Measurements from ENCODE around the gene SPACA4. TPM values are rescaled to one million over a fixed set of nuclear protein-coding genes. Genes with fewer than 3 reads are reported as not detected.

SPACA4 gene
- polyA plus RNA-seq, 1 of the 3 experiments (the other 2 are of a cell fraction): not detected

DNA sequence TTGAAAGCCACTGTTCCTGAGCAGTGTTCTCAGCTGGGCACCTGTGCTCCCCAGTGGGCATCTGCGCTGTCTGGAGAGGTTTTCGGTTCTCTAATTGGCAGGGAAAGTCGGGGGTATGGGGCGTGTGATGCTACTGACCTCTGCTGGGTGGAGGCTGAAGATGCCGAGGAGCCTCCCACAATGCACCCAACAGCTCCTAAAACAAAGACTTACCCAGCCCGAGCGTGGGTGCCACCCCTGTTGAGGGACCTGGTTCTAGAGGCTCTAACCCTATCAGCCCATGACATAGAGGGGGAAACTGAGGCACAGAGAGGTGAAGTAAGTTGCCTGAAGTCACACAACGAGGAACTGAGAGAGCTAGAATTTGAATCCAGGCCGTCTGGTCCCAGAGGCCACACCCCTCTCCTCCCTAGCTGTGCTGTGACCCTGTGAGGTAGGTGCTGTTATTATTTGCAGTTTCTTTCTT lies 2.3 kb downstream of the SPACA4 start (continued):
- TF ChIP-seq, protein P1, sequence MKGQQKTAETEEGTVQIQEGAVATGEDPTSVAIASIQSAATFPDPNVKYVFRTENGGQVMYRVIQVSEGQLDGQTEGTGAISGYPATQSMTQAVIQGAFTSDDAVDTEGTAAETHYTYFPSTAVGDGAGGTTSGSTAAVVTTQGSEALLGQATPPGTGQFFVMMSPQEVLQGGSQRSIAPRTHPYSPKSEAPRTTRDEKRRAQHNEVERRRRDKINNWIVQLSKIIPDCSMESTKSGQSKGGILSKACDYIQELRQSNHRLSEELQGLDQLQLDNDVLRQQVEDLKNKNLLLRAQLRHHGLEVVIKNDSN (IDR thresholded peaks at IDR 0.05; ENCODE audit: borderline replicate concordance, low read depth): no peak

DNA sequence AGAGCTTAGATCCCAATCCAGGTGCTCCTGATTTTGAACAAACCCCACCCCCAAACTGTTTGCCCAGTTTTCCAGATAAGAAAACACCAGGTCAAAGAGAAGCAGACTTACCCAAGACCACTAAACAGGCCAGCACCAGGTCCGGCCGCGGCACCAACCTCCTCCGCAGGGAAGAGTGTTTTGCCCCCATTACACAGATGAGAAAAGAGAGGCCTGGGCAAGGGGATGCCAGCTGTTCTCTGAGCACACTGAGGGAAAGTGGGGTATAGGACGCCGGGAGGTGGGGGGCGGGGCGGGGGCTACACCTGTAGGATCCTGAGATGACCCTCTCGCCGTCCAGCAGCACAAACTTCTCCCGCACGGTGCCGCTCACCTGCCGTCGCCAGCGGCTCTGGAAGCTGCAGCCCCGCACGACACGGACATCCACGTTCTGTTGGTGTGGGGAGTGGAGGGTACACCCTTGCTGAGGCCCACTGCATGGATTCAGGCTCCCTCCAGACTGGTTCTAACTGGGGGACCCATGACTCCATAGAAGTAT lies 3.1 kb downstream of the SPACA4 start:
- WGBS (ENCODE audit: low lambda C conversion rate): 93% methylated on average over 8 of the region's 20 CpGs
- Histone ChIP-seq H3K36me3 (replicated peaks in 1 of 2; ENCODE audit: control insufficient read depth in 1 of 2, insufficient read depth in 2 of 2, low read length in 1 of 2) (peaks cover 0 to 2% of the 10 kb centered on the region in 2 experiments), H4K20me1 (ENCODE audit: insufficient read depth) (no peaks in the 10 kb centered on the region; the same call in 1 of the 2 replicates), H3K27ac (ENCODE audit: low read depth in 2 of 2, low read length in 1 of 2) (no peak overlapping the region), H3K27me3 (ENCODE audit: insufficient read depth) (no peaks in the 10 kb centered on the region), H3K79me2 (ENCODE audit: insufficient read depth) (no peaks in the 10 kb centered on the region), H3K9me2 (no peaks in the 10 kb centered on the region), H3K9me3 (no peaks in the 10 kb centered on the region), H3K4me3 (ENCODE audit: low read depth in 2 of 2, low read length in 1 of 2) (no peak overlapping the region), H3K4me2 (no peak overlapping the region), H2AFZ (ENCODE audit: low read depth) (no peak overlapping the region; the same call in 1 of the 2 replicates), H3K9ac (no peak overlapping the region), H3K4me1 (ENCODE audit: control insufficient read depth in 1 of 2, insufficient read depth in 2 of 2, low read depth in 1 of 2, low read length in 1 of 2) (peaks cover 0 to 12% of the 10 kb centered on the region in 2 experiments; a peak in 1 of 4 replicates), H3F3A (replicated peaks; ENCODE audit: insufficient read depth) (peaks cover 9% of the 10 kb centered on the region)
- ChIA-PET POLR2A (interaction anchor here (1.9 to 2.4 kb wide), 2 partner anchors 8 to 9 kb away, joined by 10 to 17 read pairs; partner anchors contain the start of genes RPL18 and SPHK2), CTCF (interaction anchor here (0.7 to 8.0 kb wide), 11 partner anchors 10 to 134 kb away, joined by 3 to 72 read pairs (median 6); partner anchors contain the start of gene CA11)
- TF ChIP-seq RXRA (IDR thresholded peaks at IDR 0.05; ENCODE audit: borderline replicate concordance, low read depth) (no peak), EZH2phosphoT487 (IDR thresholded peaks at IDR 0.05; ENCODE audit: borderline replicate concordance, low read depth) (no peak), GABPA (IDR thresholded peaks at IDR 0.05; ENCODE audit: low read depth) (no peak), RAD21 (IDR thresholded peaks at IDR 0.05; ENCODE audit: low read length) (no peak), YY1 (IDR thresholded peaks at IDR 0.05; ENCODE audit: low read depth) (no peak), TCF12 (IDR thresholded peaks at IDR 0.05) (no peak), EP300 (IDR thresholded peaks at IDR 0.05; ENCODE audit: borderline replicate concordance in 1 of 2, low read depth in 1 of 2, low read length in 1 of 2) (no peak), CHD2 (IDR thresholded peaks at IDR 0.05; ENCODE audit: low read length, partially characterized antibody) (no peak), FOXJ3 (CRISPR knock-in tag; IDR thresholded peaks at IDR 0.05) (no peak), RCOR1 (IDR thresholded peaks at IDR 0.05; ENCODE audit: low read length) (no peak)
- TF ChIP-seq, protein P2, sequence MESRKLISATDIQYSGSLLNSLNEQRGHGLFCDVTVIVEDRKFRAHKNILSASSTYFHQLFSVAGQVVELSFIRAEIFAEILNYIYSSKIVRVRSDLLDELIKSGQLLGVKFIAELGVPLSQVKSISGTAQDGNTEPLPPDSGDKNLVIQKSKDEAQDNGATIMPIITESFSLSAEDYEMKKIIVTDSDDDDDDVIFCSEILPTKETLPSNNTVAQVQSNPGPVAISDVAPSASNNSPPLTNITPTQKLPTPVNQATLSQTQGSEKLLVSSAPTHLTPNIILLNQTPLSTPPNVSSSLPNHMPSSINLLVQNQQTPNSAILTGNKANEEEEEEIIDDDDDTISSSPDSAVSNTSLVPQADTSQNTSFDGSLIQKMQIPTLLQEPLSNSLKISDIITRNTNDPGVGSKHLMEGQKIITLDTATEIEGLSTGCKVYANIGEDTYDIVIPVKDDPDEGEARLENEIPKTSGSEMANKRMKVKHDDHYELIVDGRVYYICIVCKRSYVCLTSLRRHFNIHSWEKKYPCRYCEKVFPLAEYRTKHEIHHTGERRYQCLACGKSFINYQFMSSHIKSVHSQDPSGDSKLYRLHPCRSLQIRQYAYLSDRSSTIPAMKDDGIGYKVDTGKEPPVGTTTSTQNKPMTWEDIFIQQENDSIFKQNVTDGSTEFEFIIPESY (IDR thresholded peaks at IDR 0.05; ENCODE audit: borderline replicate concordance, low read depth): no peak
- TF ChIP-seq, protein P3, sequence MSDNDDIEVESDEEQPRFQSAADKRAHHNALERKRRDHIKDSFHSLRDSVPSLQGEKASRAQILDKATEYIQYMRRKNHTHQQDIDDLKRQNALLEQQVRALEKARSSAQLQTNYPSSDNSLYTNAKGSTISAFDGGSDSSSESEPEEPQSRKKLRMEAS (IDR thresholded peaks at IDR 0.05; ENCODE audit: low read depth): no peak
- TF ChIP-seq, protein P4, sequence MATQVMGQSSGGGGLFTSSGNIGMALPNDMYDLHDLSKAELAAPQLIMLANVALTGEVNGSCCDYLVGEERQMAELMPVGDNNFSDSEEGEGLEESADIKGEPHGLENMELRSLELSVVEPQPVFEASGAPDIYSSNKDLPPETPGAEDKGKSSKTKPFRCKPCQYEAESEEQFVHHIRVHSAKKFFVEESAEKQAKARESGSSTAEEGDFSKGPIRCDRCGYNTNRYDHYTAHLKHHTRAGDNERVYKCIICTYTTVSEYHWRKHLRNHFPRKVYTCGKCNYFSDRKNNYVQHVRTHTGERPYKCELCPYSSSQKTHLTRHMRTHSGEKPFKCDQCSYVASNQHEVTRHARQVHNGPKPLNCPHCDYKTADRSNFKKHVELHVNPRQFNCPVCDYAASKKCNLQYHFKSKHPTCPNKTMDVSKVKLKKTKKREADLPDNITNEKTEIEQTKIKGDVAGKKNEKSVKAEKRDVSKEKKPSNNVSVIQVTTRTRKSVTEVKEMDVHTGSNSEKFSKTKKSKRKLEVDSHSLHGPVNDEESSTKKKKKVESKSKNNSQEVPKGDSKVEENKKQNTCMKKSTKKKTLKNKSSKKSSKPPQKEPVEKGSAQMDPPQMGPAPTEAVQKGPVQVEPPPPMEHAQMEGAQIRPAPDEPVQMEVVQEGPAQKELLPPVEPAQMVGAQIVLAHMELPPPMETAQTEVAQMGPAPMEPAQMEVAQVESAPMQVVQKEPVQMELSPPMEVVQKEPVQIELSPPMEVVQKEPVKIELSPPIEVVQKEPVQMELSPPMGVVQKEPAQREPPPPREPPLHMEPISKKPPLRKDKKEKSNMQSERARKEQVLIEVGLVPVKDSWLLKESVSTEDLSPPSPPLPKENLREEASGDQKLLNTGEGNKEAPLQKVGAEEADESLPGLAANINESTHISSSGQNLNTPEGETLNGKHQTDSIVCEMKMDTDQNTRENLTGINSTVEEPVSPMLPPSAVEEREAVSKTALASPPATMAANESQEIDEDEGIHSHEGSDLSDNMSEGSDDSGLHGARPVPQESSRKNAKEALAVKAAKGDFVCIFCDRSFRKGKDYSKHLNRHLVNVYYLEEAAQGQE (IDR thresholded peaks at IDR 0.05; ENCODE audit: low read depth, low read length): no peak
- TF ChIP-seq, protein P5, sequence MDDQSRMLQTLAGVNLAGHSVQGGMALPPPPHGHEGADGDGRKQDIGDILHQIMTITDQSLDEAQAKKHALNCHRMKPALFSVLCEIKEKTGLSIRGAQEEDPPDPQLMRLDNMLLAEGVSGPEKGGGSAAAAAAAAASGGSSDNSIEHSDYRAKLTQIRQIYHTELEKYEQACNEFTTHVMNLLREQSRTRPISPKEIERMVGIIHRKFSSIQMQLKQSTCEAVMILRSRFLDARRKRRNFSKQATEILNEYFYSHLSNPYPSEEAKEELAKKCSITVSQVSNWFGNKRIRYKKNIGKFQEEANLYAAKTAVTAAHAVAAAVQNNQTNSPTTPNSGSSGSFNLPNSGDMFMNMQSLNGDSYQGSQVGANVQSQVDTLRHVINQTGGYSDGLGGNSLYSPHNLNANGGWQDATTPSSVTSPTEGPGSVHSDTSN (IDR thresholded peaks at IDR 0.05): no peak
- TF ChIP-seq, protein P6, sequence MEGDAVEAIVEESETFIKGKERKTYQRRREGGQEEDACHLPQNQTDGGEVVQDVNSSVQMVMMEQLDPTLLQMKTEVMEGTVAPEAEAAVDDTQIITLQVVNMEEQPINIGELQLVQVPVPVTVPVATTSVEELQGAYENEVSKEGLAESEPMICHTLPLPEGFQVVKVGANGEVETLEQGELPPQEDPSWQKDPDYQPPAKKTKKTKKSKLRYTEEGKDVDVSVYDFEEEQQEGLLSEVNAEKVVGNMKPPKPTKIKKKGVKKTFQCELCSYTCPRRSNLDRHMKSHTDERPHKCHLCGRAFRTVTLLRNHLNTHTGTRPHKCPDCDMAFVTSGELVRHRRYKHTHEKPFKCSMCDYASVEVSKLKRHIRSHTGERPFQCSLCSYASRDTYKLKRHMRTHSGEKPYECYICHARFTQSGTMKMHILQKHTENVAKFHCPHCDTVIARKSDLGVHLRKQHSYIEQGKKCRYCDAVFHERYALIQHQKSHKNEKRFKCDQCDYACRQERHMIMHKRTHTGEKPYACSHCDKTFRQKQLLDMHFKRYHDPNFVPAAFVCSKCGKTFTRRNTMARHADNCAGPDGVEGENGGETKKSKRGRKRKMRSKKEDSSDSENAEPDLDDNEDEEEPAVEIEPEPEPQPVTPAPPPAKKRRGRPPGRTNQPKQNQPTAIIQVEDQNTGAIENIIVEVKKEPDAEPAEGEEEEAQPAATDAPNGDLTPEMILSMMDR (IDR thresholded peaks at IDR 0.05): no peak
- TF ChIP-seq, protein P7, sequence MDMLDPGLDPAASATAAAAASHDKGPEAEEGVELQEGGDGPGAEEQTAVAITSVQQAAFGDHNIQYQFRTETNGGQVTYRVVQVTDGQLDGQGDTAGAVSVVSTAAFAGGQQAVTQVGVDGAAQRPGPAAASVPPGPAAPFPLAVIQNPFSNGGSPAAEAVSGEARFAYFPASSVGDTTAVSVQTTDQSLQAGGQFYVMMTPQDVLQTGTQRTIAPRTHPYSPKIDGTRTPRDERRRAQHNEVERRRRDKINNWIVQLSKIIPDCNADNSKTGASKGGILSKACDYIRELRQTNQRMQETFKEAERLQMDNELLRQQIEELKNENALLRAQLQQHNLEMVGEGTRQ (IDR thresholded peaks at IDR 0.05; ENCODE audit: borderline replicate concordance, low read depth, low read length): no peak
- DNase-seq: no peak

Data from SK-N-SH (cell line).